PC-3 (cell line): Measurements from ENCODE around the gene ANKS4B. TPM values are rescaled to one million over a fixed set of nuclear protein-coding genes. Genes with fewer than 3 reads are reported as not detected.

Source experiments
- ATAC-seq: fragments of 200-7000 bp; cut with Tn5 transposase; 2 replicates; pipeline ENCODE4 v1.9.1; 2020; ENCODE audit warnings: mild to moderate bottlenecking, moderate library complexity
- BruUV-seq: library from RNA; stranded (reverse); fragments of 400-500 nt; replicated peaks from 2 replicates; lab custom pipeline; 2021; lab: Mats Ljungman, UMichigan
- CTCF ChIA-PET: fragments of 300-600 bp; sonication (Branson Sonifier 250); formaldehyde crosslinking; loops from one replicate; lab custom pipeline; 2022; ENCODE audit warnings: antibody characterized with exemption; lab: Charles Lee
- POLR2A ChIA-PET: fragments of 300-600 bp; sonication (Branson Sonifier 250); formaldehyde crosslinking; loops from one replicate; lab custom pipeline; 2022; ENCODE audit warnings: antibody characterized with exemption; ENCODE audit not compliant: unreplicated experiment; lab: Charles Lee
- DNase-seq: peaks from one replicate; pipeline ENCODE4 v3.0.0-alpha.2; 2015
- H2AFZ ChIP-seq: fragments of 300-600 bp; sonication (generic); 2 replicates; pipeline ENCODE4 v1.6.0; 2016; ENCODE audit warnings: antibody characterized with exemption, low read length
- H3F3A ChIP-seq: fragments of 300-600 bp; sonication (generic); one replicate; pipeline ENCODE4 v1.6.0; 2017; ENCODE audit warnings: antibody characterized with exemption, low read length, control low read depth, mild to moderate bottlenecking; ENCODE audit not compliant: unreplicated experiment
- H3K27ac ChIP-seq: fragments of 300-600 bp; sonication (generic); 2 replicates; pipeline ENCODE4 v1.5.1; 2016; ENCODE audit warnings: mild to moderate bottlenecking, low read length
- H3K27me3 ChIP-seq: fragments of 300-600 bp; sonication (generic); 2 replicates; pipeline ENCODE4 v1.6.1; 2016; ENCODE audit warnings: low read length, mixed read lengths
- H3K36me3 ChIP-seq: fragments of 300-600 bp; sonication (generic); 2 replicates; pipeline ENCODE4 v1.6.1; 2016; ENCODE audit warnings: low read depth, mixed run types, low read length, mixed read lengths
- H3K4me1 ChIP-seq: fragments of 300-600 bp; sonication (generic); 2 replicates; pipeline ENCODE4 v1.5.1; 2016; ENCODE audit warnings: low read length; ENCODE audit not compliant: insufficient read depth
- H3K4me2 ChIP-seq: fragments of 300-600 bp; sonication (generic); 2 replicates; pipeline ENCODE4 v1.6.0; 2016; ENCODE audit warnings: low read length
- H3K4me3 ChIP-seq: fragments of 300-600 bp; sonication (generic); 2 replicates; pipeline ENCODE4 v1.5.1; 2016; ENCODE audit warnings: mild to moderate bottlenecking, low read length, mixed read lengths
- H3K79me2 ChIP-seq: fragments of 300-600 bp; sonication (generic); 2 replicates; pipeline ENCODE4 v1.6.1; 2017; ENCODE audit warnings: low read length, mixed read lengths
- H3K9ac ChIP-seq: fragments of 300-600 bp; sonication (generic); 2 replicates; pipeline ENCODE4 v1.6.0; 2016; ENCODE audit warnings: mild to moderate bottlenecking, low read length
- H3K9me2 ChIP-seq: fragments of 300-600 bp; sonication (generic); replicated peaks from 2 replicates; pipeline ENCODE4 v1.6.1; 2016; ENCODE audit warnings: mixed run types, low read length, mixed read lengths
- H3K9me3 ChIP-seq: fragments of 300-600 bp; sonication (generic); 2 replicates; pipeline ENCODE4 v1.6.1; 2016; ENCODE audit warnings: low read length, mixed read lengths
- H4K20me1 ChIP-seq: fragments of 300-600 bp; sonication (generic); 2 replicates; pipeline ENCODE4 v1.6.1; 2016; ENCODE audit warnings: low read length, mixed read lengths
- CTCF ChIP-seq: fragments of 300-600 bp; sonication (generic); conservative IDR thresholded peaks from 2 replicates; pipeline ENCODE4 v1.5.1; 2017; ENCODE audit warnings: antibody characterized with exemption, low read depth, mild to moderate bottlenecking, low read length
- EZH2 ChIP-seq: fragments of 300-600 bp; sonication (generic); IDR thresholded peaks from one replicate; pipeline ENCODE4 v1.6.1; 2017; ENCODE audit warnings: antibody characterized with exemption, mild to moderate bottlenecking, low read length; ENCODE audit not compliant: unreplicated experiment
- EZH2phosphoT487 ChIP-seq: fragments of 300-600 bp; sonication (generic); IDR thresholded peaks from 2 replicates; pipeline ENCODE4 v1.6.1; 2018; ENCODE audit warnings: mild to moderate bottlenecking, antibody characterized with exemption, low read length, borderline replicate concordance
- intact Hi-C: fragments of 100-400 bp; cut with micrococcal nuclease; formaldehyde crosslinking; loops from 2 replicates; pipeline ENCODE4 v1.9.0; 2023
- total RNA-seq: library from RNA; depleted of rRNA; stranded (reverse); fragments of >200 nt; gene quantifications from 2 replicates; pipeline ENCODE4 v1.2.3, GENCODE V29; 2014

ANKS4B gene
- total RNA-seq, 1 experiment from 2014 or later = not detected

GRCh38 chr16:21300309-21301167 lies 67.0 kb downstream of the ANKS4B start:
- POLR2A ChIA-PET = interaction anchor here (0.7 kb wide), 2 partner anchors 449 to 450 kb away, joined by 3 read pairs; no protein-coding TSS in a partner anchor
- Histone ChIP-seq H2AFZ (peak overlapping the region; percentile 91), H3K79me2 (peaks cover 6% of the 10 kb centered on the region; the same call in 1 of the 2 replicates), H3K4me1 (peaks cover 15% of the 10 kb centered on the region), H3K9ac (peak overlapping the region; percentile 92), H3K36me3 (no peaks in the 10 kb centered on the region), H4K20me1 (no peaks in the 10 kb centered on the region), H3K4me3 (peak overlapping the region; percentile 81), H3F3A (no peaks in the 10 kb centered on the region), H3K27ac (peak overlapping the region; percentile 75), H3K4me2 (peak overlapping the region; percentile 100), H3K9me2 (no peaks in the 10 kb centered on the region), H3K9me3 (no peaks in the 10 kb centered on the region), H3K27me3 (no peaks in the 10 kb centered on the region)
- ATAC-seq (peak; percentile 74), DNase-seq (peak; percentile 98)
- CTCF ChIA-PET = interaction anchor here (0.6 to 1.7 kb wide), 11 partner anchors 15 to 858 kb away, joined by 3 to 11 read pairs (median 4); partner anchors contain the start of gene LDAF1
- peak; percentile 86 for TF ChIP-seq CTCF
- TF ChIP-seq EZH2phosphoT487 = no peak
- intact Hi-C loops = loop anchor here (1.0 to 5.0 kb wide), 4 partner anchors 113 to 450 kb away; no protein-coding TSS in a partner anchor
- TSS peak; percentile 39 for BruUV-seq

GRCh38 chr16:21301168-21301894 lies 67.8 kb downstream of the ANKS4B start:
- H3K9ac ChIP-seq = peak overlapping the region; percentile 92
- H3K9me3 ChIP-seq = no peaks in the 10 kb centered on the region
- no peaks in the 10 kb centered on the region for H4K20me1 ChIP-seq
- H3K27me3 ChIP-seq = no peaks in the 10 kb centered on the region
- BruUV-seq = no TSS peak
- no peaks in the 10 kb centered on the region for H3K36me3 ChIP-seq
- CTCF ChIA-PET = interaction anchor here (0.6 to 1.7 kb wide), 9 partner anchors 16 to 857 kb away, joined by 3 to 11 read pairs (median 4); partner anchors contain the start of gene LDAF1
- H3K4me3 ChIP-seq = peak overlapping the region; percentile 81
- H3K79me2 ChIP-seq = peaks cover 6% of the 10 kb centered on the region; the same call in 1 of the 2 replicates
- H3K9me2 ChIP-seq = no peaks in the 10 kb centered on the region
- peaks cover 15% of the 10 kb centered on the region for H3K4me1 ChIP-seq
- DNase-seq (peak; percentile 76), ATAC-seq (peak; percentile 79)
- intact Hi-C loops = loop anchor here (2.0 to 5.0 kb wide), 2 partner anchors 114 to 451 kb away; no protein-coding TSS in a partner anchor
- POLR2A ChIA-PET = interaction anchor here (0.6 kb wide), 1 partner anchor 164 kb away, joined by 3 read pairs; no protein-coding TSS in a partner anchor
- H2AFZ ChIP-seq = peak overlapping the region; percentile 91
- H3K4me2 ChIP-seq = peak overlapping the region; percentile 100
- peak overlapping the region; percentile 75 for H3K27ac ChIP-seq
- no peaks in the 10 kb centered on the region for H3F3A ChIP-seq
- no peak for TF ChIP-seq EZH2
- TF ChIP-seq CTCF = 0 out of 2 replicates have a peak, but pooled peaks have one; percentile 25
- no peak for TF ChIP-seq EZH2phosphoT487
